Chondrocyte (in vitro differentiated cells): Measurements from ENCODE around the gene CFAP47. TPM values are rescaled to one million over a fixed set of nuclear protein-coding genes. Genes with fewer than 3 reads are reported as not detected.

Experiments
- DNase-seq: peaks from one replicate; pipeline ENCODE4 v3.0.0; 2021; ENCODE audit warnings: mixed read lengths, low spot score
- H3K27ac Mint-ChIP-seq: one replicate; pipeline ENCODE4 v1.8.0; 2021; ENCODE audit warnings: mild to moderate bottlenecking, moderate library complexity, mixed read lengths; ENCODE audit not compliant: unreplicated experiment
- H3K27me3 Mint-ChIP-seq: 2 replicates; pipeline ENCODE4 v1.8.0; 2021; ENCODE audit warnings: low read depth, mixed read lengths
- H3K36me3 Mint-ChIP-seq: 2 replicates; pipeline ENCODE4 v1.8.0; 2021; ENCODE audit warnings: low read depth, mixed read lengths
- H3K4me1 Mint-ChIP-seq: 2 replicates; pipeline ENCODE4 v1.8.0; 2021; ENCODE audit warnings: low read depth, mild to moderate bottlenecking, mixed read lengths
- H3K4me3 Mint-ChIP-seq: one replicate; pipeline ENCODE4 v1.8.0; 2021; ENCODE audit warnings: mild to moderate bottlenecking, moderate library complexity, mixed read lengths; ENCODE audit not compliant: unreplicated experiment
- H3K9me3 Mint-ChIP-seq: 2 replicates; pipeline ENCODE4 v1.8.0; 2021; ENCODE audit warnings: low read depth, mixed read lengths
- total RNA-seq: library from RNA; stranded (reverse); gene quantifications from 3 replicates; pipeline ENCODE4 v1.2.1, GENCODE V29; 2021
- TF ChIP-seq, protein P1 (sequence below): fragments of 200-600 bp; sonication (generic); IDR thresholded peaks from 2 replicates; pipeline ENCODE4 v1.5.0; 2021; ENCODE audit warnings: antibody characterized with exemption, mild to moderate bottlenecking, moderate library complexity

The CFAP47 gene
- total RNA-seq, 1 donor from 2014 or later = not detected

DNA sequence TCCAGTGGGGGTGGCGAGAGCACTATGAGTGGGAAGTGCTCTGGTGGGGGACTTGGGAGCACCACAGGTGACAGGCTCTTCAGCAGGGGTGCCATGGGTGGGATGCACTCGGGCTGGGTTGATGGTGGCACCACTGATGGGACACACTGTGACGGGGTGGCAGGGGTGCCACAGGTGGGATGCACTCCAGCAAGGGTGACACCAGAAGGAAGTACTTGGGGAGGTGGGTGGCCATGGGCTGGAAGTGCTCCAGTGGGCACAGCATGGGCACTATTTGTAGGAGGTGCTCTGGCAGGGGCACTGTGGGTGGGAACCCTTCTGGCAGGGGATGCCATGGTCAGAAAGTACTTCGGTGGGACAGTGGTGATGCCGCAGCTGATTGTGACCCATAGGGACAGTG lies 346.6 kb downstream of the CFAP47 start:
- Mint-ChIP-seq H3K9me3 (peaks cover 28% of the 10 kb centered on the region), H3K4me1 (no peaks in the 10 kb centered on the region), H3K27ac (no peak overlapping the region), H3K27me3 (no peaks in the 10 kb centered on the region), H3K4me3 (no peak overlapping the region), H3K36me3 (no peaks in the 10 kb centered on the region)
- TF ChIP-seq, protein P1, sequence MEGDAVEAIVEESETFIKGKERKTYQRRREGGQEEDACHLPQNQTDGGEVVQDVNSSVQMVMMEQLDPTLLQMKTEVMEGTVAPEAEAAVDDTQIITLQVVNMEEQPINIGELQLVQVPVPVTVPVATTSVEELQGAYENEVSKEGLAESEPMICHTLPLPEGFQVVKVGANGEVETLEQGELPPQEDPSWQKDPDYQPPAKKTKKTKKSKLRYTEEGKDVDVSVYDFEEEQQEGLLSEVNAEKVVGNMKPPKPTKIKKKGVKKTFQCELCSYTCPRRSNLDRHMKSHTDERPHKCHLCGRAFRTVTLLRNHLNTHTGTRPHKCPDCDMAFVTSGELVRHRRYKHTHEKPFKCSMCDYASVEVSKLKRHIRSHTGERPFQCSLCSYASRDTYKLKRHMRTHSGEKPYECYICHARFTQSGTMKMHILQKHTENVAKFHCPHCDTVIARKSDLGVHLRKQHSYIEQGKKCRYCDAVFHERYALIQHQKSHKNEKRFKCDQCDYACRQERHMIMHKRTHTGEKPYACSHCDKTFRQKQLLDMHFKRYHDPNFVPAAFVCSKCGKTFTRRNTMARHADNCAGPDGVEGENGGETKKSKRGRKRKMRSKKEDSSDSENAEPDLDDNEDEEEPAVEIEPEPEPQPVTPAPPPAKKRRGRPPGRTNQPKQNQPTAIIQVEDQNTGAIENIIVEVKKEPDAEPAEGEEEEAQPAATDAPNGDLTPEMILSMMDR = no peak
- no peak for DNase-seq

DNA sequence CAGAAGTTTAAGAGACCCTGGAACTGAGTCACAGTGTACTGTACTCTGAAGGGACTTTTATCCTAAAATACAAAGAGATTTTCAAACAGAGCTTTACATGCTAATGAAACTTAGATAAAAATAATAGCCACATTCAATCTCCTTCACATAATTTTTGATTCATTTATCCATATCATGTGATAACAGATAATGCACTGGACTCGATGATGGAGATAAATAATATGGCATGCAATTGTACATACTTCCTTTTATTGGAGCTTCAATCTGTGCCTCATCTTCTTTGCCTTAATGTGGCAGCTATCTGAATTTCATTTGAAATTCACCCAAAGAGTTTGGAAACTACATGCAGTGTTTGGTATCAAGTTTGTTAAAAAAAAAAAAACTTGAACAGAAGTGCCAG lies 390.6 kb downstream of the CFAP47 start:
- TF ChIP-seq, protein P1 = no peak
- Mint-ChIP-seq H3K36me3 (no peaks in the 10 kb centered on the region), H3K9me3 (no peaks in the 10 kb centered on the region), H3K4me3 (no peak overlapping the region), H3K27ac (no peak overlapping the region), H3K27me3 (no peaks in the 10 kb centered on the region), H3K4me1 (no peaks in the 10 kb centered on the region)
- DNase-seq = no peak

DNA sequence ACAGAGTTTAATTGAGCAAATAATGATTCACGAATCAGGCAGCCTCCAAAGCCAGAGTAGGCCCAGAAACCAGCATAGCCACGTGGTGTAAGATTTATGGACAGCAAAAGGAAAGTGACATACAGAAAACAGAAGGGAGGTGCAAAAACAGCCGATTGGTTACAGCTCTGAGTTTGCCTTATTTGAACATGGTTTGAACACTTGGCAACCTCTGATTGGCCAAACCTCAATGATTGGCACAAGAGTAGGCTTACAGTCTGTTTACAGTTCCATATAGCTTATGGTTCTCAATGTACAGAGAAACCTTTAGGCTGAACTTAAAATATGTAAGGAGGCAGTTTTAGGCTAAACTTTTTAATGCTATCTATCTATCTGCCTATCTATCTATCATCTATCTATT lies 394.8 kb downstream of the CFAP47 start:
- Mint-ChIP-seq H3K4me3 (no peak overlapping the region), H3K36me3 (no peaks in the 10 kb centered on the region), H3K27me3 (no peaks in the 10 kb centered on the region), H3K9me3 (no peaks in the 10 kb centered on the region), H3K4me1 (no peaks in the 10 kb centered on the region), H3K27ac (no peak overlapping the region)
- TF ChIP-seq, protein P1 = no peak
- no peak for DNase-seq

DNA sequence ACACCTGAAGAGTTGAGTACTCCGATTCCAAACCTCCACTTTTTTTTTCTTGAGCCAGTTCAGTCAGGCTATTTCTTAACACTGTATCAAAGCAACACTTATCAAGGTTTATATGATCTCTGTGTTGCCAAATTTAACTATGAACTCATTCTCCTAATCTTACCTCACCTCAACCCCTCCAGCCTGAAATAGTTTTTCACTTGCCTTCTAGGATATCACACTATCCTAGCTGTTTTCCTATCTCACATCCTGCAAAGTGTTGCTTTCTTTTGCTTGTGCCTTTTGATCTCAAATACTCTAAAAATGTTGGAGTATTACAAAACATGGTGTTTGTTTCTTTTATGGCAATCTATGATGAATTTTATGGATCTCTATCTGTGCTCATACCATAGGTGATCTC lies 415.0 kb downstream of the CFAP47 start:
- H3K4me3 Mint-ChIP-seq = no peak overlapping the region
- no peaks in the 10 kb centered on the region for H3K27me3 Mint-ChIP-seq
- no peak for DNase-seq
- no peaks in the 10 kb centered on the region for H3K4me1 Mint-ChIP-seq
- TF ChIP-seq, protein P1 = no peak
- H3K27ac Mint-ChIP-seq = no peak overlapping the region
- H3K36me3 Mint-ChIP-seq = no peaks in the 10 kb centered on the region
- peaks cover 3% of the 10 kb centered on the region for H3K9me3 Mint-ChIP-seq

DNA sequence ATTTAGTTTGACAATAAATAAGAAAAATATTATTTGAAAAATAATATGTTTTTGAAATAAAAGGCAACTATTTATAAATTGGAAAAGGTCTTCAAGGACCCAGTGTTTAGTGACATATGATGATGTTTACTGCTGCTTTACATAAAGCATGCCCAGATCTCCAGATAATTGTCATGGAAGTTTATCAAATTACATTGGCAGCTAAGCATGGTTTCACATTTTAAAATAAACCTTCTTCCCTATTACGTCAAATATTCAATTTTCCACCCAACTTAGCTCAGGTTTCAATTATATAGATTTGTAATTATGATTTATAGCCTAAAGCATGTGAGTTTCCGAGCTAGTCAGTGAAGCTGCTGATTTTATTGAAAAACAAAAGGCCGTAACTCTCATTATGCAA lies 417.2 kb downstream of the CFAP47 start:
- TF ChIP-seq, protein P1 = no peak
- peaks cover 3% of the 10 kb centered on the region for H3K9me3 Mint-ChIP-seq
- no peaks in the 10 kb centered on the region for H3K4me1 Mint-ChIP-seq
- DNase-seq = no peak
- H3K27ac Mint-ChIP-seq = no peak overlapping the region
- no peak overlapping the region for H3K4me3 Mint-ChIP-seq
- H3K36me3 Mint-ChIP-seq = no peaks in the 10 kb centered on the region
- H3K27me3 Mint-ChIP-seq = no peaks in the 10 kb centered on the region
